Panc1 (cell line): ENCODE measurements around the gene MPC1. TPM values are rescaled to one million over a fixed set of nuclear protein-coding genes. Genes with fewer than 3 reads are reported as not detected.

Experiments used
- ATAC-seq: fragments of 200-7000 bp; cut with Tn5 transposase; 2 replicates; pipeline ENCODE4 v1.9.1; 2020; ENCODE audit warnings: mild to moderate bottlenecking, moderate library complexity
- BruUV-seq: library from RNA; stranded (reverse); fragments of 400-500 nt; replicated peaks from 2 replicates; lab custom pipeline; 2021; lab: Mats Ljungman, UMichigan
- CTCF ChIA-PET: fragments of 300-600 bp; sonication (Branson Sonifier 250); formaldehyde crosslinking; loops from one replicate; lab custom pipeline; 2022; ENCODE audit warnings: antibody characterized with exemption; lab: Charles Lee
- POLR2A ChIA-PET: fragments of 300-600 bp; sonication (Branson Sonifier 250); formaldehyde crosslinking; loops from one replicate; lab custom pipeline; 2022; ENCODE audit warnings: antibody characterized with exemption; lab: Charles Lee
- DNase-seq: peaks from one replicate; pipeline ENCODE4 v3.0.0-alpha.2; 2010; ENCODE audit warnings: low read depth, low spot score
- H3K27ac ChIP-seq: 2 replicates; pipeline ENCODE4 v1.5.1; 2011; ENCODE audit warnings: mild to moderate bottlenecking, low read length, inconsistent platforms
- H3K27me3 ChIP-seq: fragments of 200-500 bp; sonication (Bioruptor generic); 2 replicates; pipeline ENCODE4 v1.6.0; 2014; ENCODE audit warnings: low read length, inconsistent platforms; ENCODE audit not compliant: control insufficient read depth, insufficient read depth
- H3K36me3 ChIP-seq: fragments of 200-500 bp; sonication (Bioruptor generic); 2 replicates; pipeline ENCODE4 v1.5.1; 2014; ENCODE audit warnings: inconsistent platforms, mild to moderate bottlenecking, low read length, moderate library complexity; ENCODE audit not compliant: control insufficient read depth, insufficient read depth
- H3K4me1 ChIP-seq: 2 replicates; pipeline ENCODE4 v1.5.1; 2011; ENCODE audit warnings: inconsistent platforms, mild to moderate bottlenecking, low read length, moderate library complexity; ENCODE audit not compliant: control insufficient read depth, insufficient read depth
- H3K4me3 ChIP-seq, 2 experiments: 2 replicates each; pipeline ENCODE4 v1.5.1; 2011 to 2012; ENCODE audit warnings: low read depth in 2 of 2, low read length in 2 of 2, mild to moderate bottlenecking in 2 of 2, inconsistent platforms in 1 of 2, moderate library complexity in 1 of 2
- H3K9me3 ChIP-seq: fragments of 200-500 bp; sonication (Bioruptor generic); 2 replicates; pipeline ENCODE4 v1.5.1; 2014; ENCODE audit warnings: low read depth, mild to moderate bottlenecking, inconsistent platforms, low read length, moderate library complexity; ENCODE audit not compliant: control insufficient read depth, insufficient read depth
- CTCF ChIP-seq: fragments of 450-650 bp; IDR thresholded peaks from 2 replicates; pipeline ENCODE4 v1.5.1; 2017; ENCODE audit warnings: mild to moderate bottlenecking
- POLR2AphosphoS5 ChIP-seq: IDR thresholded peaks from 2 replicates; pipeline ENCODE4 v1.6.1; 2012; ENCODE audit warnings: mild to moderate bottlenecking, low read depth, low read length, moderate library complexity
- REST ChIP-seq, 2 experiments: IDR thresholded peaks; 2 replicates each; pipeline ENCODE4 v1.6.1; 2011 to 2012; ENCODE audit warnings: low read depth in 2 of 2, control low read depth in 1 of 2, low read length in 1 of 2, mild to moderate bottlenecking in 1 of 2, moderate library complexity in 1 of 2; ENCODE audit not compliant: insufficient read depth in 1 of 2
- SIN3A ChIP-seq: IDR thresholded peaks from 2 replicates; pipeline ENCODE4 v1.6.1; 2012; ENCODE audit warnings: low read depth, mild to moderate bottlenecking, low read length, moderate library complexity, borderline replicate concordance; ENCODE audit not compliant: insufficient read depth
- TCF7L2 ChIP-seq: IDR thresholded peaks from 2 replicates; pipeline ENCODE4 v1.6.1; 2011; ENCODE audit warnings: mild to moderate bottlenecking, low read depth, low read length, inconsistent platforms
- in situ Hi-C: cut with HindIII; loops from 2 replicates; pipeline ENCODE4 v1.10.0; 2016; ENCODE audit warnings: low sequenced_read_pairs, low pct_unique_long_range_greater_than_20kb
- intact Hi-C: fragments of 100-400 bp; cut with micrococcal nuclease; formaldehyde crosslinking; loops from one replicate; pipeline ENCODE4 v1.10.0; 2022; ENCODE audit not compliant: unreplicated experiment
- total RNA-seq: library from RNA; stranded (reverse); gene quantifications from one replicate; pipeline ENCODE4 v1.2.1, GENCODE V29; 2021; ENCODE audit not compliant: unreplicated experiment

Gene MPC1
- total RNA-seq, 1 experiment from 2014 or later, result 7.0 TPM

DNA sequence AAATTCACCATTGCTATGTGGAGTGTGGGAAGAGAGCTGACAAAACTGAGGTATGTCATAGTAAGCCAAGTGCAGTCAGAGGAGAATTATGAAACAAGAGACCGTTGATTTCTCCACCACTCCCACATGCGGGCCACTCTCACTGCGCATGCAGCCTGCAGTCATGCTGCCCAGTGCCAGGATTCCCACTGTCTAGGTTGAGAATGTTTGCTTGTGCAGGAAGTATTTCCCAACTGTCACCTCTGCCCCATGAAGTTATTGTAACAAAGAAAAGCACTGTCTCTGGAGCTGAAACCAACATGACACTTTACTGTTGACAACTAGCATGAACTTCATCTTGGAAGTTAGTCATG is 21.7 kb downstream of the MPC1 start:
- BruUV-seq, result no TSS peak
- Histone ChIP-seq H3K36me3 (no peaks in the 10 kb centered on the region), H3K4me1 (no peaks in the 10 kb centered on the region), H3K9me3 (no peaks in the 10 kb centered on the region), H3K4me3 (no peak overlapping the region), H3K27me3 (no peaks in the 10 kb centered on the region; the same call in 1 of the 2 replicates), H3K27ac (no peak overlapping the region)
- DNase-seq, result no peak
- ATAC-seq, result no peak
- ChIA-PET POLR2A (no interaction called here), CTCF (no interaction called here)
- in situ Hi-C loops, result no loop called here
- intact Hi-C loops, result no loop called here
- TF ChIP-seq SIN3A (no peak), TCF7L2 (no peak), POLR2AphosphoS5 (no peak)

GRCh38 chr6:166360243-166361076 is 22.3 kb downstream of the MPC1 start:
- CTCF ChIA-PET, result no interaction called here

More at GRCh38 chr6:166360243-166361076, 22.3 kb downstream of the MPC1 start:
- in situ Hi-C loops (no loop called here), intact Hi-C loops (no loop called here)
- DNase-seq (no peak), ATAC-seq (no peak)
- Histone ChIP-seq H3K36me3 (no peaks in the 10 kb centered on the region), H3K27ac (no peak overlapping the region), H3K9me3 (no peaks in the 10 kb centered on the region), H3K27me3 (no peaks in the 10 kb centered on the region; the same call in 1 of the 2 replicates), H3K4me3 (no peak overlapping the region), H3K4me1 (no peaks in the 10 kb centered on the region)
- no TSS peak for BruUV-seq
- POLR2A ChIA-PET, result no interaction called here
- TF ChIP-seq REST (IDR thresholded peaks at IDR 0.05; ENCODE audit: insufficient read depth in 1 of 2, low read depth in 2 of 2, low read length in 1 of 2) (no peak), SIN3A (no peak), POLR2AphosphoS5 (no peak), CTCF (no peak), TCF7L2 (no peak)
